RWPE2 (cell line): ENCODE data around the gene CRADD.

ENCODE experiments used
- ATAC-seq: fragments of 200-7000 bp; cut with Tn5 transposase; 3 replicates; pipeline ENCODE4 v1.9.1; 2021; ENCODE audit warnings: low read depth
- DNase-seq: peaks from one replicate; pipeline ENCODE4 v3.0.0-alpha.2; 2020; ENCODE audit warnings: low spot score
- H3K27ac ChIP-seq: fragments of 450-650 bp; 2 replicates; pipeline ENCODE4 v1.5.1; 2017; ENCODE audit warnings: mild to moderate bottlenecking; ENCODE audit not compliant: poor library complexity, severe bottlenecking
- H3K27me3 ChIP-seq: fragments of 250-450 bp; sonication (Bioruptor Pico); 2 replicates; pipeline ENCODE4 v1.5.1; 2021; ENCODE audit warnings: mild to moderate bottlenecking, moderate library complexity; ENCODE audit not compliant: insufficient read depth, poor library complexity, severe bottlenecking
- H3K36me3 ChIP-seq: fragments of 250-450 bp; sonication (Bioruptor Pico); 2 replicates; pipeline ENCODE4 v1.5.1; 2020; ENCODE audit warnings: low read depth, mild to moderate bottlenecking, moderate library complexity
- H3K4me1 ChIP-seq: fragments of 250-450 bp; sonication (Bioruptor Pico); 2 replicates; pipeline ENCODE4 v1.5.1; 2021; ENCODE audit warnings: mild to moderate bottlenecking, moderate library complexity; ENCODE audit not compliant: insufficient read depth, poor library complexity, severe bottlenecking
- H3K4me3 ChIP-seq: fragments of 250-450 bp; sonication (Bioruptor Pico); 2 replicates; pipeline ENCODE4 v1.5.1; 2021; ENCODE audit warnings: mild to moderate bottlenecking, moderate library complexity; ENCODE audit not compliant: severe bottlenecking
- H3K9me3 ChIP-seq: fragments of 250-450 bp; sonication (Bioruptor Pico); 2 replicates; pipeline ENCODE4 v1.5.1; 2021; ENCODE audit warnings: mild to moderate bottlenecking, moderate library complexity; ENCODE audit not compliant: severe bottlenecking
- TF ChIP-seq, protein P1 (sequence below): fragments of 450-650 bp; IDR thresholded peaks from one replicate; pipeline ENCODE4 v1.5.1; 2017; ENCODE audit warnings: mild to moderate bottlenecking, moderate library complexity; ENCODE audit not compliant: poor library complexity, severe bottlenecking

CRADD gene

GRCh38 chr12:93825501-93825888 is 148.3 kb downstream of the CRADD start:
- H3K36me3 ChIP-seq: no peaks in the 10 kb centered on the region
- H3K4me3 ChIP-seq: no peak overlapping the region
- H3K27me3 ChIP-seq: no peaks in the 10 kb centered on the region
- H3K9me3 ChIP-seq: no peaks in the 10 kb centered on the region
- TF ChIP-seq, protein P1, sequence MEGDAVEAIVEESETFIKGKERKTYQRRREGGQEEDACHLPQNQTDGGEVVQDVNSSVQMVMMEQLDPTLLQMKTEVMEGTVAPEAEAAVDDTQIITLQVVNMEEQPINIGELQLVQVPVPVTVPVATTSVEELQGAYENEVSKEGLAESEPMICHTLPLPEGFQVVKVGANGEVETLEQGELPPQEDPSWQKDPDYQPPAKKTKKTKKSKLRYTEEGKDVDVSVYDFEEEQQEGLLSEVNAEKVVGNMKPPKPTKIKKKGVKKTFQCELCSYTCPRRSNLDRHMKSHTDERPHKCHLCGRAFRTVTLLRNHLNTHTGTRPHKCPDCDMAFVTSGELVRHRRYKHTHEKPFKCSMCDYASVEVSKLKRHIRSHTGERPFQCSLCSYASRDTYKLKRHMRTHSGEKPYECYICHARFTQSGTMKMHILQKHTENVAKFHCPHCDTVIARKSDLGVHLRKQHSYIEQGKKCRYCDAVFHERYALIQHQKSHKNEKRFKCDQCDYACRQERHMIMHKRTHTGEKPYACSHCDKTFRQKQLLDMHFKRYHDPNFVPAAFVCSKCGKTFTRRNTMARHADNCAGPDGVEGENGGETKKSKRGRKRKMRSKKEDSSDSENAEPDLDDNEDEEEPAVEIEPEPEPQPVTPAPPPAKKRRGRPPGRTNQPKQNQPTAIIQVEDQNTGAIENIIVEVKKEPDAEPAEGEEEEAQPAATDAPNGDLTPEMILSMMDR: no peak
- ATAC-seq (no peak; the same call in 2 of the 3 replicates), DNase-seq (no peak)
- H3K4me1 ChIP-seq: no peaks in the 10 kb centered on the region
- H3K27ac ChIP-seq: no peak overlapping the region

GRCh38 chr12:93825931-93826555 is 148.9 kb downstream of the CRADD start:
- ATAC-seq (no peak), DNase-seq (no peak)
- no peaks in the 10 kb centered on the region for H3K36me3 ChIP-seq
- H3K4me1 ChIP-seq: no peaks in the 10 kb centered on the region
- TF ChIP-seq, protein P1: no peak
- H3K27ac ChIP-seq: no peak overlapping the region
- H3K27me3 ChIP-seq: no peaks in the 10 kb centered on the region
- H3K9me3 ChIP-seq: no peaks in the 10 kb centered on the region
- no peak overlapping the region for H3K4me3 ChIP-seq

DNA sequence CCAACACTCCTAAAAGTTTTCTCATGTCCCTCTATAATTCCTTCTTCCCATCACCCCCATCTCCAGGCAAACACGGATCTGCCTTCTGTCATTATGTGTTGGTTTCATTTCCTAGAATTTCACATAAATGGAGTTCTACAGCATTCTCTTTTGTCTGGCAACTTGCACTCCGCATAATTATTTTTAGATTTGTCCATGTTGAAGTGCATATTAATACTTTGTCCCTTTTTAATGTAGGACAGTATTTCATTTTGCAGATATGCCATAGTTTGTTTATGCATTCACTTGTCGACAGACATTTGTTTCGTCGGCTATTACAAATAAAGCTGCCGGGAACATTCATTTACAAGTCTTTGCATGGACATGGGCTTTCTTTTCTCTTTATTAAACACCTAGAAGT is 150.0 kb downstream of the CRADD start:
- TF ChIP-seq, protein P1: no peak
- no peak overlapping the region for H3K4me3 ChIP-seq

GRCh38 chr12:93827669-93828068 is 150.5 kb downstream of the CRADD start:
- no peak overlapping the region for H3K27ac ChIP-seq
- no peaks in the 10 kb centered on the region for H3K36me3 ChIP-seq
- H3K27me3 ChIP-seq: no peaks in the 10 kb centered on the region
- TF ChIP-seq, protein P1: no peak
- no peak for DNase-seq
- H3K4me1 ChIP-seq: no peaks in the 10 kb centered on the region
- H3K4me3 ChIP-seq: no peak overlapping the region
- no peaks in the 10 kb centered on the region for H3K9me3 ChIP-seq
- ATAC-seq: no peak

More for the DNA sequence above, 150.0 kb downstream of the CRADD start:
- no peaks in the 10 kb centered on the region for H3K36me3 ChIP-seq
- DNase-seq (no peak), ATAC-seq (no peak)
- no peaks in the 10 kb centered on the region for H3K27me3 ChIP-seq
- H3K27ac ChIP-seq: no peak overlapping the region
- H3K4me1 ChIP-seq: no peaks in the 10 kb centered on the region
- H3K9me3 ChIP-seq: no peaks in the 10 kb centered on the region

- Histone ChIP-seq H3K4me3 (no peak overlapping the region), H3K9me3 (no peaks in the 10 kb centered on the region), H3K27ac (no peak overlapping the region), H3K27me3 (no peaks in the 10 kb centered on the region), H3K36me3 (no peaks in the 10 kb centered on the region), H3K4me1 (no peaks in the 10 kb centered on the region)
- ATAC-seq (no peak), DNase-seq (no peak)
- TF ChIP-seq, protein P1: no peak
Measured at GRCh38 chr12:93829016-93829415, 151.8 kb downstream of the CRADD start.
